ENCODE results near the gene MRPS12. TPM values are rescaled to one million over a fixed set of nuclear protein-coding genes. Genes with fewer than 3 reads are reported as not detected.

The MRPS12 gene
- total RNA-seq, 1 experiment from 2014 or later: 81.3 TPM

DNA sequence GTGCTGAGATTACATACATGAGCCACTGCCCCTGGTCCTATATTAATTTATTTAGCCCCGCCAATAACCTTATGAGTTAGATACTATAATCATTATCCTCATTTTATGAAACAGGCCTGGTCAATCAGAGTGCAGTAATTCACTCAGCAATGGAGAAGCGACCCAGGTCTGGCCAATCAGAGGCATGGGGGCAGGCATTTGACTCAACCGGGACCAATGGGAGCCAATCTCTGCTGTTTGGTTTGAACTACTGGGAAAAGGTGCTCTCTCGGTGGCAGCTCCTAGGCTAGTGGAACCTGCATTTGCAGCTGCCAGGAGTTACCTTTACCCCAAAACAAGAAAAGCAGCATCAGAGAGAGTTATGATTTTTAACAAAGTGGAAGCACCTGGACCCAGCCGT, 37.9 kb upstream of the MRPS12 start:
- no peak overlapping the region for H2BK120ac ChIP-seq (ENCODE audit: low read depth, low read length, poor library complexity, severe bottlenecking)
- no peaks in the 10 kb centered on the region for H3K4me1 Mint-ChIP-seq
- no peaks in the 10 kb centered on the region for H3K23me2 ChIP-seq (ENCODE audit: insufficient read length, low read depth, low read length, poor library complexity, severe bottlenecking)

More for the DNA sequence above, 37.9 kb upstream of the MRPS12 start:
- Mint-ChIP-seq H3K27ac (no peak overlapping the region), H3K36me3 (ENCODE audit: insufficient read depth in 1 of 3, low read depth in 3 of 3) (no peaks in the 10 kb centered on the region), H3K4me3 (no peak overlapping the region), H3K27me3 (ENCODE audit: low read depth) (peaks cover 3% of the 10 kb centered on the region), H3K9me3 (no peaks in the 10 kb centered on the region)
- Histone ChIP-seq H4K20me1 (ENCODE audit: control insufficient read depth, insufficient read depth, insufficient read length) (no peaks in the 10 kb centered on the region), H3K79me1 (ENCODE audit: insufficient read depth, low read depth, low read length, poor library complexity, severe bottlenecking) (no peaks in the 10 kb centered on the region), H4K91ac (ENCODE audit: insufficient read length, low read depth, low read length) (no peak overlapping the region), H2BK5ac (ENCODE audit: insufficient read length, low read length) (no peak overlapping the region), H3K9ac (ENCODE audit: extremely low read depth, insufficient read length, low read length) (no peak overlapping the region), H3T11ph (ENCODE audit: low read length) (no peak overlapping the region), H2AK5ac (ENCODE audit: insufficient read length, low read length) (no peak overlapping the region), H3K14ac (ENCODE audit: insufficient read depth, low read length) (no peak overlapping the region), H3K9me3 (ENCODE audit: control insufficient read depth, low read depth, low read length) (no peaks in the 10 kb centered on the region), H2AFZ (ENCODE audit: low read length) (no peak overlapping the region), H3K56ac (ENCODE audit: insufficient read length, low read depth, low read length) (no peak overlapping the region), H3K4me2 (ENCODE audit: insufficient read depth, insufficient read length, low read length) (no peak overlapping the region), H2BK20ac (ENCODE audit: low read depth, low read length, poor library complexity, severe bottlenecking) (no peak overlapping the region), H3K27me3 (ENCODE audit: insufficient read depth, low read length) (no peaks in the 10 kb centered on the region), H3K4me1 (ENCODE audit: insufficient read depth, low read length) (no peaks in the 10 kb centered on the region), H3K18ac (ENCODE audit: insufficient read length, low read depth, low read length) (no peak overlapping the region), H3K27ac (ENCODE audit: insufficient read length, low read depth, low read length) (no peak overlapping the region), H3K4ac (ENCODE audit: low read depth, low read length) (no peak overlapping the region), H2BK12ac (ENCODE audit: insufficient read length, low read depth, low read length) (no peak overlapping the region), H4K8ac (replicated peaks; ENCODE audit: insufficient read length, low read depth, low read length) (no peak overlapping the region), H3K23ac (ENCODE audit: insufficient read length, low read depth, low read length) (no peak overlapping the region), H2BK15ac (ENCODE audit: low read depth, low read length) (no peak overlapping the region), H4K5ac (ENCODE audit: insufficient read length, low read depth, low read length) (no peak overlapping the region), H3K79me2 (ENCODE audit: insufficient read depth, low read length) (no peaks in the 10 kb centered on the region)
- no peak for DNase-seq
- TF ChIP-seq, protein P1, sequence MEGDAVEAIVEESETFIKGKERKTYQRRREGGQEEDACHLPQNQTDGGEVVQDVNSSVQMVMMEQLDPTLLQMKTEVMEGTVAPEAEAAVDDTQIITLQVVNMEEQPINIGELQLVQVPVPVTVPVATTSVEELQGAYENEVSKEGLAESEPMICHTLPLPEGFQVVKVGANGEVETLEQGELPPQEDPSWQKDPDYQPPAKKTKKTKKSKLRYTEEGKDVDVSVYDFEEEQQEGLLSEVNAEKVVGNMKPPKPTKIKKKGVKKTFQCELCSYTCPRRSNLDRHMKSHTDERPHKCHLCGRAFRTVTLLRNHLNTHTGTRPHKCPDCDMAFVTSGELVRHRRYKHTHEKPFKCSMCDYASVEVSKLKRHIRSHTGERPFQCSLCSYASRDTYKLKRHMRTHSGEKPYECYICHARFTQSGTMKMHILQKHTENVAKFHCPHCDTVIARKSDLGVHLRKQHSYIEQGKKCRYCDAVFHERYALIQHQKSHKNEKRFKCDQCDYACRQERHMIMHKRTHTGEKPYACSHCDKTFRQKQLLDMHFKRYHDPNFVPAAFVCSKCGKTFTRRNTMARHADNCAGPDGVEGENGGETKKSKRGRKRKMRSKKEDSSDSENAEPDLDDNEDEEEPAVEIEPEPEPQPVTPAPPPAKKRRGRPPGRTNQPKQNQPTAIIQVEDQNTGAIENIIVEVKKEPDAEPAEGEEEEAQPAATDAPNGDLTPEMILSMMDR (conservative IDR thresholded peaks at IDR 0.05): no peak
- WGBS (ENCODE audit: extremely low coverage, insufficient read length, low lambda C conversion rate): no CpG with 5 or more reads among the region's 5 CpGs

All from H9 (cell line).